IMR-90 (cell line): ENCODE measurements around the gene RUNX1. TPM values are rescaled to one million over a fixed set of nuclear protein-coding genes. Genes with fewer than 3 reads are reported as not detected.

Experiments used
- ATAC-seq: fragments of 200-7000 bp; cut with Tn5 transposase; 2 replicates; pipeline ENCODE4 v1.9.1; 2020; ENCODE audit warnings: low read depth, mild to moderate bottlenecking, moderate library complexity
- BruUV-seq: library from RNA; stranded (reverse); fragments of 400-500 nt; replicated peaks from 2 replicates; lab custom pipeline; 2021; lab: Mats Ljungman, UMichigan
- CTCF ChIA-PET: fragments of 300-600 bp; formaldehyde crosslinking; extraction: SDS; loops from one replicate; lab custom pipeline; 2021; ENCODE audit warnings: antibody characterized with exemption; lab: Yijun Ruan, JAX
- POLR2A ChIA-PET: fragments of 300-600 bp; sonication (Branson Sonifier 250); formaldehyde crosslinking; loops from one replicate; lab custom pipeline; 2022; ENCODE audit warnings: antibody characterized with exemption; ENCODE audit not compliant: unreplicated experiment; lab: Charles Lee
- DNase-seq: peaks from one replicate; pipeline ENCODE4 v3.0.0; 2013
- H2AFZ ChIP-seq: replicated peaks from 2 replicates; pipeline ENCODE3; 2013; ENCODE audit warnings: low read length, mild to moderate bottlenecking; ENCODE audit not compliant: poor library complexity
- H2AK5ac ChIP-seq: 2 replicates; pipeline ENCODE4 v1.6.1; 2013; ENCODE audit warnings: low read depth, low read length, inconsistent platforms
- H2AK9ac ChIP-seq: replicated peaks from 2 replicates; pipeline ENCODE3; 2013; ENCODE audit warnings: mild to moderate bottlenecking, low read depth, low read length, moderate library complexity; ENCODE audit not compliant: poor library complexity
- H2BK120ac ChIP-seq: 2 replicates; pipeline ENCODE4 v1.6.1; 2013; ENCODE audit warnings: low read depth, low read length, inconsistent platforms
- H2BK15ac ChIP-seq: 3 replicates; pipeline ENCODE4 v1.6.1; 2013; ENCODE audit warnings: low read depth, low read length, inconsistent platforms
- H2BK20ac ChIP-seq: 2 replicates; pipeline ENCODE4 v1.6.1; 2013; ENCODE audit warnings: low read depth, mild to moderate bottlenecking, inconsistent platforms, low read length, moderate library complexity
- H2BK5ac ChIP-seq: 2 replicates; pipeline ENCODE4 v1.6.1; 2013; ENCODE audit warnings: mild to moderate bottlenecking, low read depth, low read length, inconsistent platforms; ENCODE audit not compliant: poor library complexity, severe bottlenecking
- H3K14ac ChIP-seq: replicated peaks from 2 replicates; pipeline ENCODE4 v1.6.1; 2013; ENCODE audit warnings: low read depth, low read length, inconsistent platforms
- H3K18ac ChIP-seq: 2 replicates; pipeline ENCODE4 v1.6.1; 2013; ENCODE audit warnings: low read depth, low read length, control low read depth
- H3K23ac ChIP-seq: 2 replicates; pipeline ENCODE4 v1.6.1; 2013; ENCODE audit warnings: low read depth, low read length, inconsistent platforms
- H3K27ac ChIP-seq: 2 replicates; pipeline ENCODE4 v1.5.1; 2013; ENCODE audit warnings: mild to moderate bottlenecking, control low read depth, low read length; ENCODE audit not compliant: insufficient read depth
- H3K27me3 ChIP-seq: 2 replicates; pipeline ENCODE4 v1.6.1; 2013; ENCODE audit warnings: low read length; ENCODE audit not compliant: control insufficient read depth, insufficient read depth
- H3K36me3 ChIP-seq: 2 replicates; pipeline ENCODE4 v1.6.1; 2013; ENCODE audit warnings: low read length, mixed read lengths; ENCODE audit not compliant: control insufficient read depth, insufficient read depth
- H3K4ac ChIP-seq: 2 replicates; pipeline ENCODE4 v1.6.1; 2013; ENCODE audit warnings: low read depth, low read length, inconsistent platforms
- H3K4me1 ChIP-seq: 2 replicates; pipeline ENCODE4 v1.6.1; 2013; ENCODE audit warnings: low read length, mixed read lengths; ENCODE audit not compliant: control insufficient read depth, insufficient read depth
- H3K4me2 ChIP-seq: 2 replicates; pipeline ENCODE4 v1.6.1; 2013; ENCODE audit warnings: low read depth, mild to moderate bottlenecking, control low read depth, low read length, moderate library complexity
- H3K4me3 ChIP-seq: 2 replicates; pipeline ENCODE4 v1.5.1; 2013; ENCODE audit warnings: low read depth, mild to moderate bottlenecking, control low read depth, low read length, moderate library complexity; ENCODE audit not compliant: insufficient read depth
- H3K56ac ChIP-seq: 2 replicates; pipeline ENCODE4 v1.6.1; 2013; ENCODE audit warnings: low read length, inconsistent platforms; ENCODE audit not compliant: insufficient read depth; ENCODE audit errors: extremely low read depth
- H3K79me1 ChIP-seq, 2 experiments: 2 replicates each; pipeline ENCODE4 v1.6.1; 2013; ENCODE audit warnings: low read length in 2 of 2, inconsistent platforms in 1 of 2, low read depth in 1 of 2
- H3K9ac ChIP-seq: 2 replicates; pipeline ENCODE4 v1.6.1; 2013; ENCODE audit warnings: low read depth, low read length, control low read depth
- H3K9me1 ChIP-seq: 2 replicates; pipeline ENCODE4 v1.6.1; 2013; ENCODE audit warnings: low read length, inconsistent platforms; ENCODE audit not compliant: insufficient read depth
- H3K9me3 ChIP-seq: 2 replicates; pipeline ENCODE4 v1.6.1; 2013; ENCODE audit warnings: low read length; ENCODE audit not compliant: control insufficient read depth, insufficient read depth
- H4K20me1 ChIP-seq: 2 replicates; pipeline ENCODE4 v1.6.1; 2013; ENCODE audit warnings: low read length, inconsistent platforms; ENCODE audit not compliant: insufficient read depth
- H4K5ac ChIP-seq: 2 replicates; pipeline ENCODE4 v1.6.1; 2013; ENCODE audit warnings: mild to moderate bottlenecking, low read depth, low read length, control low read depth
- H4K8ac ChIP-seq, 2 experiments: 2 replicates each; pipeline ENCODE4 v1.6.1; 2013; ENCODE audit warnings: low read depth in 2 of 2, low read length in 2 of 2, control low read depth in 1 of 2, inconsistent platforms in 1 of 2
- H4K91ac ChIP-seq: 2 replicates; pipeline ENCODE4 v1.6.1; 2013; ENCODE audit warnings: low read depth, low read length, inconsistent platforms; ENCODE audit not compliant: insufficient read depth
- BHLHE40 ChIP-seq: fragments of 150-350 bp; IDR thresholded peaks from 2 replicates; pipeline ENCODE4 v1.6.1; 2016; ENCODE audit warnings: mild to moderate bottlenecking, low read depth, low read length
- CHD1 ChIP-seq: IDR thresholded peaks from 2 replicates; pipeline ENCODE4 v1.6.1; 2012; ENCODE audit warnings: low read depth, low read length, improper control_type of control experiment
- MAFK ChIP-seq: IDR thresholded peaks from 2 replicates; pipeline ENCODE4 v1.6.1; 2012; ENCODE audit warnings: low read depth, low read length, improper control_type of control experiment
- MAZ ChIP-seq: IDR thresholded peaks from 2 replicates; pipeline ENCODE4 v1.6.1; 2012; ENCODE audit warnings: low read depth, mild to moderate bottlenecking, low read length, improper control_type of control experiment, moderate library complexity, borderline replicate concordance
- MXI1 ChIP-seq: IDR thresholded peaks from 2 replicates; pipeline ENCODE4 v1.6.1; 2012; ENCODE audit warnings: low read depth, mild to moderate bottlenecking, low read length, moderate library complexity, borderline replicate concordance
- NFE2L2 ChIP-seq: fragments of 150-350 bp; IDR thresholded peaks from 2 replicates; pipeline ENCODE4 v1.6.1; 2016; ENCODE audit warnings: low read depth, mild to moderate bottlenecking, low read length
- POLR2A ChIP-seq: IDR thresholded peaks from 2 replicates; pipeline ENCODE4 v1.6.1; 2012; ENCODE audit warnings: mild to moderate bottlenecking, low read depth, low read length
- RAD21 ChIP-seq: IDR thresholded peaks from 2 replicates; pipeline ENCODE4 v1.6.1; 2012; ENCODE audit warnings: low read length, improper control_type of control experiment
- RFX5 ChIP-seq: IDR thresholded peaks from 2 replicates; pipeline ENCODE4 v1.8.0; 2012; ENCODE audit warnings: low read depth, mild to moderate bottlenecking, low read length, moderate library complexity
- SMC3 ChIP-seq: fragments of 150-350 bp; IDR thresholded peaks from 2 replicates; pipeline ENCODE4 v1.6.1; 2016; ENCODE audit warnings: low read depth, mild to moderate bottlenecking, antibody characterized with exemption, low read length, moderate library complexity
- WGBS, 2 experiments: methylation state at CpG; one replicate each; pipeline versions ENCODE4 v1.1.5 to v1.1.7; 2013; ENCODE audit warnings: missing lambda C conversion rate in 2 of 2; ENCODE audit not compliant: insufficient read length in 1 of 2; ENCODE audit errors: extremely low coverage in 2 of 2; 5-methylcytosine and 5-hydroxymethylcytosine counted together
- dilution Hi-C: fragments of 300-500 bp; cut with HindIII; formaldehyde crosslinking; loops from one replicate; pipeline ENCODE4 v1.14.3; 2018; ENCODE audit warnings: low sequenced_read_pairs; ENCODE audit not compliant: unreplicated experiment
- in situ Hi-C: fragments of 300-500 bp; cut with MboI; formaldehyde crosslinking; loops from 3 replicates; pipeline ENCODE4 v1.14.3; 2019; ENCODE audit warnings: low sequenced_read_pairs, inconsistent platforms, mixed read lengths
- intact Hi-C: fragments of 100-400 bp; cut with micrococcal nuclease; formaldehyde crosslinking; loops from 2 replicates; pipeline ENCODE4 v1.10.0; 2022
- polyA plus RNA-seq, 3 experiments: library from polyadenylated mRNA; depleted of rRNA; stranded (reverse); fragments of >200 nt; gene quantifications; 2 replicates each; pipeline ENCODE4 v1.2.3, GENCODE V29; 2012; ENCODE audit warnings: low replicate concordance in 1 of 3
- total RNA-seq: library from RNA; depleted of rRNA; stranded (reverse); fragments of >200 nt; gene quantifications from 2 replicates; pipeline ENCODE4 v1.2.3, GENCODE V29; 2012
- TF ChIP-seq, protein P1 (sequence below): fragments of 150-350 bp; IDR thresholded peaks from 2 replicates; pipeline ENCODE4 v1.6.1; 2017; ENCODE audit warnings: mild to moderate bottlenecking, antibody characterized with exemption, low read length, low read depth
- TF ChIP-seq, protein P2 (sequence below): conservative IDR thresholded peaks from 2 replicates; pipeline ENCODE4 v1.5.1; 2012; ENCODE audit warnings: mild to moderate bottlenecking, low read depth, low read length, improper control_type of control experiment

RUNX1 gene
- total and polyA plus RNA-seq, 2 of the 4 experiments (the other 2 are of a cell fraction): 34.5 to 56.5 TPM

DNA sequence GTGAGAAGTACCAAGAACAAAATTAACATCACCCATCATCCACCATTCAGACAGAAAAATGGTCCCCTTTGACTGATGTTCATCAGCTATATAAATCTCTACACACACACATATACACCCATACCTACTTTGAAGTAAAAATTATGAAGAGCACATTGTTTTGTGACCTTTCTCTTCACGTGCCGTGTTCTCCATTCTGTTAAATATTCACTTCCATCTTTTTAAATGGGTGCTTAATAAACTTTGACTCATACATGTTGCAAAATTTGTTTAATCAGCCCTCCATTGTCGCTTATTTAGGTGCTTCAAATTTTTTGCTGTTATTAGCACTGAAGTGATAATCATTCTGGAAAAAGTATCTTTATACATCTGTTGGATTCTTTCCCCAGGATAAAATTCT is 300.2 kb downstream of the RUNX1 start (continued):
- TF ChIP-seq RFX5: no peak

DNA sequence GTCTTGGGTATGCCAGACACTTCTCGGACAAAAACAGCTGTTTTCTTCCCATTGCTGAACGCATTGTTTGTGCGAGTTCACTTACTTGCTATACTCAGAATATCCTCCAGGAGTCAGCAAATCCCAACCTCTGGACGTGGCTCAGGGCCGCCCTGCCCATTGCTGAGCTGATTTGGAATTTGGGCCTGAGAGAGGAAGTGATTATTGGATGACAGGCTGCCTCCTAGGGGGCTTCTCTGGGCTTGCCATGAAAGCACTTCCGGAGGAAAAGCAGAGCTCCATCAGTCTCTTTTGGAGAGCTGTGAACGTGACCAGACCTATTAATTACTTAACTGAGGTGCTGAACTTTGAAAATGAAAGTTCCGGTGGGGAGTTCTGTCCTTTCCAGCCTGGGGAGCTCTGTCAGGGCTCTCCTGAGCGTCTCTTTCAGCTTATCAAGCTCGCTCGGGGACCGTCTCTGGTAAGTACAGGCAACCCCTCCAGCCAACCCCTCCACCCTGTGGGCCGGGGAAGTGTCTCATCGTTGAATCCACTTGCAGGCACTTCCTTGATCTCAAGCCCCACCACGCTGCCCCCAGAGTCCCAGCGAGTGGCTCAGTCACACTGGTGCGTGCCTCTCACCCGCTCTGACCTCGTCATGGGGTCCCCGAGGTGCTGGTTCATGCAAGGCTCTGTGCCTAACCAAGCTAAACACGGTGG is 303.4 kb downstream of the RUNX1 start:
- in situ Hi-C loops: loop anchor here (5.0 to 25.0 kb wide), 4 partner anchors 132 to 1192 kb away; no protein-coding TSS in a partner anchor

More for the DNA sequence above, 303.4 kb downstream of the RUNX1 start:
- peak overlapping the region; percentile 44; the same call in 1 of the 2 replicates for H3K14ac ChIP-seq
- H3K9me1 ChIP-seq: peaks cover 4% of the 10 kb centered on the region
- H3K4me3 ChIP-seq: no peak overlapping the region
- H4K20me1 ChIP-seq: no peaks in the 10 kb centered on the region
- peak overlapping the region; percentile 74 for H2BK20ac ChIP-seq
- H4K5ac ChIP-seq: peak overlapping the region; percentile 17
- intact Hi-C loops (loop anchor here (1.0 to 10.0 kb wide), 10 partner anchors 52 to 1195 kb away; partner anchors contain the start of gene RUNX1), dilution Hi-C loops (no loop called here)
- H3K9me3 ChIP-seq: no peaks in the 10 kb centered on the region
- 83% methylated on average over 9 of the region's 21 CpGs; no CpG with 5 or more reads in 1 of the 2 experiments for WGBS, 2 experiments
- peaks cover 0 to 10% of the 10 kb centered on the region in 2 experiments; a peak in 2 of 4 replicates for H3K79me1 ChIP-seq
- H3K56ac ChIP-seq: peak overlapping the region; percentile 56; the same call in 1 of the 2 replicates
- peak; percentile 99 for ATAC-seq
- no TSS peak for BruUV-seq
- H4K8ac ChIP-seq: peak overlapping the region in 1 of 2 experiments; percentile 71
- H3K4me2 ChIP-seq: peak overlapping the region; percentile 23; the same call in 1 of the 2 replicates
- H2AFZ ChIP-seq: peak overlapping the region; percentile 80
- no peak overlapping the region for H3K9ac ChIP-seq
- peak overlapping the region; percentile 48 for H4K91ac ChIP-seq
- ChIA-PET POLR2A (interaction anchor here (0.6 to 1.2 kb wide), 3 partner anchors 137 to 142 kb away, joined by 4 to 12 read pairs (median 5); no protein-coding TSS in a partner anchor), CTCF (interaction anchor here (0.5 to 2.8 kb wide), 31 partner anchors 9 to 1195 kb away, joined by 3 to 11 read pairs (median 4); no protein-coding TSS in a partner anchor)
- no peak overlapping the region for H2BK5ac ChIP-seq
- no peaks in the 10 kb centered on the region; the same call in 1 of the 2 replicates for H3K27me3 ChIP-seq
- peak overlapping the region; percentile 3; the same call in 1 of the 2 replicates for H3K27ac ChIP-seq
- H2BK120ac ChIP-seq: peak overlapping the region; percentile 62
- 0 out of 2 replicates have a peak, but pooled peaks cover 4% of the 10 kb centered on the region for H3K4me1 ChIP-seq
- H2BK15ac ChIP-seq: peak overlapping the region; percentile 10; the same call in 2 of the 3 replicates
- no peak overlapping the region for H3K23ac ChIP-seq
- DNase-seq: peak; percentile 86
- peak overlapping the region; percentile 12 for H2AK9ac ChIP-seq
- no peaks in the 10 kb centered on the region for H3K36me3 ChIP-seq
- peak overlapping the region; percentile 6; the same call in 1 of the 2 replicates for H3K18ac ChIP-seq
- H2AK5ac ChIP-seq: peak overlapping the region; percentile 74
- TF ChIP-seq BHLHE40 (peak; percentile 65; the same call in 1 of the 2 replicates), MAZ (peak; percentile 56; the same call in 1 of the 2 replicates), MXI1 (no peak), SMC3 (peak; percentile 93), POLR2A (peak; percentile 66), NFE2L2 (no peak; the same call in 1 of the 2 replicates), RAD21 (peak; percentile 99), CHD1 (no peak; the same call in 1 of the 2 replicates), MAFK (no peak), RFX5 (no peak)
- TF ChIP-seq, protein P1, sequence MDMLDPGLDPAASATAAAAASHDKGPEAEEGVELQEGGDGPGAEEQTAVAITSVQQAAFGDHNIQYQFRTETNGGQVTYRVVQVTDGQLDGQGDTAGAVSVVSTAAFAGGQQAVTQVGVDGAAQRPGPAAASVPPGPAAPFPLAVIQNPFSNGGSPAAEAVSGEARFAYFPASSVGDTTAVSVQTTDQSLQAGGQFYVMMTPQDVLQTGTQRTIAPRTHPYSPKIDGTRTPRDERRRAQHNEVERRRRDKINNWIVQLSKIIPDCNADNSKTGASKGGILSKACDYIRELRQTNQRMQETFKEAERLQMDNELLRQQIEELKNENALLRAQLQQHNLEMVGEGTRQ: no peak
- TF ChIP-seq, protein P2, sequence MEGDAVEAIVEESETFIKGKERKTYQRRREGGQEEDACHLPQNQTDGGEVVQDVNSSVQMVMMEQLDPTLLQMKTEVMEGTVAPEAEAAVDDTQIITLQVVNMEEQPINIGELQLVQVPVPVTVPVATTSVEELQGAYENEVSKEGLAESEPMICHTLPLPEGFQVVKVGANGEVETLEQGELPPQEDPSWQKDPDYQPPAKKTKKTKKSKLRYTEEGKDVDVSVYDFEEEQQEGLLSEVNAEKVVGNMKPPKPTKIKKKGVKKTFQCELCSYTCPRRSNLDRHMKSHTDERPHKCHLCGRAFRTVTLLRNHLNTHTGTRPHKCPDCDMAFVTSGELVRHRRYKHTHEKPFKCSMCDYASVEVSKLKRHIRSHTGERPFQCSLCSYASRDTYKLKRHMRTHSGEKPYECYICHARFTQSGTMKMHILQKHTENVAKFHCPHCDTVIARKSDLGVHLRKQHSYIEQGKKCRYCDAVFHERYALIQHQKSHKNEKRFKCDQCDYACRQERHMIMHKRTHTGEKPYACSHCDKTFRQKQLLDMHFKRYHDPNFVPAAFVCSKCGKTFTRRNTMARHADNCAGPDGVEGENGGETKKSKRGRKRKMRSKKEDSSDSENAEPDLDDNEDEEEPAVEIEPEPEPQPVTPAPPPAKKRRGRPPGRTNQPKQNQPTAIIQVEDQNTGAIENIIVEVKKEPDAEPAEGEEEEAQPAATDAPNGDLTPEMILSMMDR: peak; percentile 98
- peak overlapping the region; percentile 43 for H3K4ac ChIP-seq
